Measurements from ENCODE around the gene TPSB2. TPM values are rescaled to one million over a fixed set of nuclear protein-coding genes. Genes with fewer than 3 reads are reported as not detected.

TPSB2 gene
- total RNA-seq, 1 experiment from 2014 or later: 0.44 TPM

- TF ChIP-seq ERG (CRISPR knock-in tag; IDR thresholded peaks at IDR 0.05): no peak
- TF ChIP-seq NR3C1 (CRISPR knock-in tag; conservative IDR thresholded peaks at IDR 0.05; ENCODE audit: low read depth): no peak
- no peak for TF ChIP-seq USF2 (CRISPR knock-in tag; IDR thresholded peaks at IDR 0.05)
- TF ChIP-seq ZNF263 (CRISPR knock-in tag; IDR thresholded peaks at IDR 0.05; ENCODE audit: low read depth): no peak
- no peak for TF ChIP-seq NR1H2 (CRISPR knock-in tag; IDR thresholded peaks at IDR 0.05)
- TF ChIP-seq CDX4 (CRISPR knock-in tag; IDR thresholded peaks at IDR 0.05; ENCODE audit: borderline replicate concordance): no peak
Observed at GRCh38 chr16:1208239-1208830, 21.6 kb downstream of the TPSB2 start (continued).

- Mint-ChIP-seq H3K27me3 (ENCODE audit: low read depth) (no peaks in the 10 kb centered on the region), H3K4me1 (no peaks in the 10 kb centered on the region), H3K9me3 (no peaks in the 10 kb centered on the region), H3K27ac (no peak overlapping the region), H3K36me3 (0 out of 2 replicates have a peak, but pooled peaks cover 3% of the 10 kb centered on the region), H3K4me3 (no peak overlapping the region)
- no peak for DNase-seq (ENCODE audit: low spot score)
- ChIA-PET POLR2A (no interaction called here), CTCF (no interaction called here)
- TF ChIP-seq ZNF317 (CRISPR knock-in tag; IDR thresholded peaks at IDR 0.05; ENCODE audit: borderline replicate concordance, low read depth): no peak
- no peak for ATAC-seq
Observed at GRCh38 chr16:1206786-1207185, 23.2 kb downstream of the TPSB2 start.

- ChIA-PET POLR2A (interaction anchor here (0.5 to 0.6 kb wide), 2 partner anchors 71 to 757 kb away, joined by 3 to 7 read pairs; no protein-coding TSS in a partner anchor), CTCF (interaction anchor here (0.6 to 0.9 kb wide), 2 partner anchors 12 to 120 kb away, joined by 3 to 4 read pairs; no protein-coding TSS in a partner anchor)
- peaks cover 6% of the 10 kb centered on the region; the same call in 1 of the 2 replicates for H3K36me3 Mint-ChIP-seq
- H3K4me1 Mint-ChIP-seq: no peaks in the 10 kb centered on the region
- H3K27ac Mint-ChIP-seq: no peak overlapping the region
- H3K9me3 Mint-ChIP-seq: no peaks in the 10 kb centered on the region
- H3K4me3 Mint-ChIP-seq: no peak overlapping the region
- no peaks in the 10 kb centered on the region for H3K27me3 Mint-ChIP-seq (ENCODE audit: low read depth)
- ATAC-seq (peak; percentile 47), DNase-seq (ENCODE audit: low spot score) (no peak)
- TF ChIP-seq E2F1 (CRISPR knock-in tag; IDR thresholded peaks at IDR 0.05) (no peak), ZSCAN18 (CRISPR knock-in tag; IDR thresholded peaks at IDR 0.05) (no peak), NR3C1 (CRISPR knock-in tag; conservative IDR thresholded peaks at IDR 0.05; ENCODE audit: low read depth) (no peak), ATF3 (CRISPR knock-in tag; conservative IDR thresholded peaks at IDR 0.05) (no peak), ZBTB43 (CRISPR knock-in tag; IDR thresholded peaks at IDR 0.05) (no peak), ZNF317 (CRISPR knock-in tag; IDR thresholded peaks at IDR 0.05; ENCODE audit: borderline replicate concordance, low read depth) (no peak), ZNF232 (CRISPR knock-in tag; IDR thresholded peaks at IDR 0.05) (no peak), NFATC4 (CRISPR knock-in tag; IDR thresholded peaks at IDR 0.05) (no peak), MLX (CRISPR knock-in tag; IDR thresholded peaks at IDR 0.05) (no peak), ESRRA (CRISPR knock-in tag; IDR thresholded peaks at IDR 0.05; ENCODE audit: borderline replicate concordance) (no peak), SMAD4 (CRISPR knock-in tag; IDR thresholded peaks at IDR 0.05) (no peak), SP1 (CRISPR knock-in tag; conservative IDR thresholded peaks at IDR 0.05) (no peak), TP53 (CRISPR knock-in tag; IDR thresholded peaks at IDR 0.05) (no peak)
Observed at GRCh38 chr16:1206326-1206725, 23.7 kb downstream of the TPSB2 start.
